Spinal cord (tissue), 4 donors: Measurements from ENCODE around the gene GPR84. TPM values are rescaled to one million over a fixed set of nuclear protein-coding genes. Genes with fewer than 3 reads are reported as not detected.

Source experiments
- polyA plus RNA-seq, 2 donors: library from polyadenylated mRNA; unstranded; fragments of 120-200 nt; gene quantifications; one replicate each; pipeline ENCODE4 v1.2.1, GENCODE V29; 2013; ENCODE audit not compliant: insufficient read length in 2 of 2
- small RNA-seq: library from RNA; depleted of rRNA; stranded (forward); fragments of <200 nt; gene quantifications from one replicate; pipeline ENCODE3, GENCODE V24; 2014; ENCODE audit warnings: low replicate concordance
- total RNA-seq, 2 donors: library from RNA; depleted of rRNA in 1 of 2; stranded (reverse); fragments of 120-200 nt in 1 of 2; fragments of >200 nt in 1 of 2; gene quantifications; one replicate each; pipeline versions ENCODE4 v1.2.3 to v1.2.4, GENCODE V29; 2013 to 2014

Gene GPR84
- total and polyA plus RNA-seq, 4 donors, result 0.33 to 0.99 (median 0.60) TPM

Small RNA genes lying within 50 kb of the gene (small RNA-seq; reads per million reads assigned to genes)
- gene MIR148B (457 reads per million, percentile 99 among the genes with 10 or more reads in this experiment), gene RN7SL744P (not detected), gene RNU6-950P (not detected)

Other genes starting within 250 kb of the GPR84 start
- 10 to 100 TPM; 28.7 to 32.0 TPM for gene SMUG1, start 175.5 kb downstream of the GPR84 start, total RNA-seq
- gene SMUG1, start 175.5 kb downstream of the GPR84 start, polyA plus RNA-seq, result 10 to 100 TPM; 35.9 to 42.4 TPM
- gene CBX5, start 84.4 kb downstream of the GPR84 start, total RNA-seq, result 100 to 1,000 TPM; 114 to 134 TPM
- 100 to 1,000 TPM; 127 to 138 TPM for gene CBX5, start 84.4 kb downstream of the GPR84 start, polyA plus RNA-seq
- gene HNRNPA1, start 83.8 kb downstream of the GPR84 start, total RNA-seq, result 100 to 1,000 TPM; 354 to 488 TPM
- 1,000 to 10,000 TPM; 1,520 to 1,571 TPM for gene HNRNPA1, start 83.8 kb downstream of the GPR84 start, polyA plus RNA-seq
- 1 to 10 TPM; 5.6 to 6.5 TPM for gene NFE2, start 63.5 kb downstream of the GPR84 start, total RNA-seq
- 1 to 10 TPM; 1.3 to 2.3 TPM for gene NFE2, start 63.5 kb downstream of the GPR84 start, polyA plus RNA-seq
- 100 to 1,000 TPM in 1 of 2 donors, 10 to 100 TPM in 1; 91.0 to 163 TPM for gene COPZ1, start 39.4 kb downstream of the GPR84 start, total RNA-seq
- gene COPZ1, start 39.4 kb downstream of the GPR84 start, polyA plus RNA-seq, result 100 to 1,000 TPM; 150 to 164 TPM
- gene ZNF385A, start 20.2 kb upstream of the GPR84 start, total RNA-seq, result 1 to 10 TPM; 5.0 to 6.9 TPM
- gene ZNF385A, start 20.2 kb upstream of the GPR84 start, polyA plus RNA-seq, result 10 to 100 TPM; 38.2 to 40.8 TPM
- gene ITGA5, start 54.8 kb upstream of the GPR84 start, total RNA-seq, result 10 to 100 TPM; 20.8 to 43.0 TPM
- gene ITGA5, start 54.8 kb upstream of the GPR84 start, polyA plus RNA-seq, result 10 to 100 TPM; 12.3 to 19.3 TPM
- gene GTSF1, start 109.1 kb upstream of the GPR84 start, total RNA-seq, result under 1 TPM; 0.17 to 0.40 TPM
- gene GTSF1, start 109.1 kb upstream of the GPR84 start, polyA plus RNA-seq, result 1 to 10 TPM in 1 of 2 donors, under 1 TPM in 1; 0.33 to 2.3 TPM
- gene NCKAP1L, start 133.3 kb upstream of the GPR84 start, total RNA-seq, result 10 to 100 TPM; 11.5 to 23.9 TPM
- gene NCKAP1L, start 133.3 kb upstream of the GPR84 start, polyA plus RNA-seq, result 10 to 100 TPM in 1 of 2 donors, 1 to 10 TPM in 1; 8.4 to 13.2 TPM
- 10 to 100 TPM; 10.1 to 29.1 TPM for gene PDE1B, start 185.1 kb upstream of the GPR84 start, total RNA-seq
- 10 to 100 TPM; 47.5 to 57.9 TPM for gene PDE1B, start 185.1 kb upstream of the GPR84 start, polyA plus RNA-seq
- 10 to 100 TPM in 1 of 2 donors, 1 to 10 TPM in 1; 9.4 to 18.7 TPM for gene PPP1R1A, start 224.2 kb upstream of the GPR84 start, total RNA-seq
- gene PPP1R1A, start 224.2 kb upstream of the GPR84 start, polyA plus RNA-seq, result 100 to 1,000 TPM; 119 to 129 TPM